ENCODE data around the gene ATP10A.

DNA sequence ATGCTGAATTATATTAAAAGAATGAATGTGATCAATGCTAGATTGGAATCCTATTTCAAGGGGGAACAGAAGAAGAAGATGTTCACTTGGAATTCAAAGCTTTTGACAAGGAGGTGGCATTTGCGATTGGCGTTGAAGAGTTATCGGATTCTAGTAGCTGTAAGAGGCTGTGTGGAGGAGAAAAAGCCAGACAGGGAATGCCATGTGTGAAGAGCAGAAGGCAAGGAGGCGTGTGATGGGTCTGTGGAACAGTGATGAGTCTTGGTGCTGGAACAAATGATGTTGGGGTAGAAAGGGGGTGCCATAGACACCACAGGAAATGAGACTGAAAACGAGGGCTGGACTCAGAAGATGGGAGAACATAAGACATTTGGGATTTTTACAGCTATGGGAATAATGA is 30.5 kb upstream of the ATP10A start:
- TF ChIP-seq CTCF (IDR thresholded peaks at IDR 0.05) (no peak), POLR2A (IDR thresholded peaks at IDR 0.05) (no peak)
